Gastroesophageal sphincter (tissue), 4 donors: ENCODE measurements around the gene PTPN14. TPM values are rescaled to one million over a fixed set of nuclear protein-coding genes. Genes with fewer than 3 reads are reported as not detected.

Source experiments
- ATAC-seq: fragments of 150-250 bp; one replicate; pipeline ENCODE4 v1.9.1; 2016; ENCODE audit warnings: mild to moderate bottlenecking, moderate library complexity
- H3K27ac ChIP-seq, 4 donors: fragments of 200-600 bp; sonication (generic) in 3 of 4; 1 replicate in 3 of 4; 2 replicates in 1 of 4; pipeline ENCODE4 v1.5.1; 2016 to 2019
- H3K27me3 ChIP-seq: fragments of 200-600 bp; sonication (generic); one replicate; pipeline ENCODE4 v1.5.1; 2019
- H3K36me3 ChIP-seq, 2 donors: fragments of 200-600 bp; sonication (generic); one replicate each; pipeline ENCODE4 v1.5.1; 2019; ENCODE audit warnings: control low read depth in 1 of 2
- H3K4me1 ChIP-seq, 3 donors: fragments of 200-600 bp; sonication (generic); 1 replicate in 2 of 3; 2 replicates in 1 of 3; pipeline ENCODE4 v1.5.1; 2016 to 2019; ENCODE audit warnings: control low read depth in 2 of 3
- H3K4me3 ChIP-seq, 2 donors: fragments of 200-600 bp; sonication (generic); one replicate each; pipeline ENCODE4 v1.5.1; 2019; ENCODE audit warnings: mild to moderate bottlenecking in 1 of 2, moderate library complexity in 1 of 2
- H3K9me3 ChIP-seq, 3 donors: fragments of 200-600 bp; sonication (generic); one replicate each; pipeline ENCODE4 v1.5.1; 2017 to 2019; ENCODE audit warnings: control low read depth in 2 of 3
- CTCF ChIP-seq, 4 experiments: fragments of 200-600 bp in 2 of 4; fragments of 450-650 bp in 2 of 4; sonication (generic) in 1 of 4; IDR thresholded peaks; one replicate each; pipeline ENCODE4 v1.5.1; 2017 to 2019; ENCODE audit warnings: antibody characterized with exemption in 4 of 4, mild to moderate bottlenecking in 2 of 4, moderate library complexity in 2 of 4
- EP300 ChIP-seq: sonication (generic); formaldehyde crosslinking; IDR thresholded peaks from one replicate; pipeline ENCODE4 v1.6.1; 2017; ENCODE audit warnings: antibody characterized with exemption, mild to moderate bottlenecking
- POLR2A ChIP-seq, 2 donors: fragments of 450-650 bp; IDR thresholded peaks; one replicate each; pipeline ENCODE4 v1.6.1; 2017; ENCODE audit warnings: antibody characterized with exemption in 2 of 2, mild to moderate bottlenecking in 2 of 2, moderate library complexity in 1 of 2
- POLR2AphosphoS5 ChIP-seq: sonication (generic); formaldehyde crosslinking; IDR thresholded peaks from one replicate; pipeline ENCODE4 v1.6.1; 2017; ENCODE audit warnings: antibody characterized with exemption
- WGBS, 2 donors: methylation state at CpG; one replicate each; pipeline ENCODE4 v1.1.5; 2018; ENCODE audit warnings: low coverage in 1 of 2; 5-methylcytosine and 5-hydroxymethylcytosine counted together
- total RNA-seq, 4 donors: library from RNA; depleted of rRNA; stranded (reverse); fragments of >200 nt; gene quantifications; one replicate each; pipeline ENCODE4 v1.1.0, GENCODE V29; 2016

Gene PTPN14
- total RNA-seq, 4 donors from 2014 or later, result 38.9 to 96.8 (median 75.4) TPM

- Histone ChIP-seq H3K27me3 (no peaks in the 10 kb centered on the region), H3K36me3 (no peaks in the 10 kb centered on the region), H3K9me3 (no peaks in the 10 kb centered on the region), H3K4me3 (no peak overlapping the region), H3K27ac (no peak overlapping the region), H3K4me1 (no peaks in the 10 kb centered on the region)
- ATAC-seq, result no peak
- TF ChIP-seq POLR2A (IDR thresholded peaks at IDR 0.05) (no peak), CTCF (IDR thresholded peaks at IDR 0.05) (no peak), EP300 (no peak), POLR2AphosphoS5 (no peak)
- 69 to 74% methylated on average over 6 to 8 of the region's 8 CpGs for WGBS, 2 donors
Measured at GRCh38 chr1:214557952-214558735, 6.7 kb upstream of the PTPN14 start.

GRCh38 chr1:214553142-214553710 is 1.8 kb upstream of the PTPN14 start:
- Histone ChIP-seq H3K9me3 (no peaks in the 10 kb centered on the region), H3K4me3 (no peak overlapping the region), H3K27me3 (no peaks in the 10 kb centered on the region), H3K36me3 (no peaks in the 10 kb centered on the region), H3K4me1 (peaks cover 0 to 32% (median 0%) of the 10 kb centered on the region in 3 donors), H3K27ac (peak overlapping the region; percentile 4 to 97 (median 93))
- ATAC-seq, result no peak
- 81 to 87% methylated on average over 4 to 5 of the region's 5 CpGs for WGBS, 2 donors
- TF ChIP-seq EP300 (no peak), POLR2A (IDR thresholded peaks at IDR 0.05) (no peak), CTCF (IDR thresholded peaks at IDR 0.05) (no peak), POLR2AphosphoS5 (no peak)

GRCh38 chr1:214552174-214552608 is 789 bp upstream of the PTPN14 start:
- peak; percentile 55 for ATAC-seq
- H3K27me3 ChIP-seq, result no peaks in the 10 kb centered on the region
- H3K4me3 ChIP-seq, result peak overlapping the region; percentile 63 to 82
- TF ChIP-seq POLR2AphosphoS5 (peak; percentile 69), EP300 (no peak)
- H3K27ac ChIP-seq, result peak overlapping the region; percentile 90 to 97 (median 96)
- no peaks in the 10 kb centered on the region for H3K9me3 ChIP-seq
- H3K4me1 ChIP-seq, result peaks cover 0 to 42% (median 0%) of the 10 kb centered on the region in 3 donors
- H3K36me3 ChIP-seq, result no peaks in the 10 kb centered on the region
- WGBS, 2 donors, result 0% methylated on average over 8 to 9 of the region's 15 CpGs

DNA sequence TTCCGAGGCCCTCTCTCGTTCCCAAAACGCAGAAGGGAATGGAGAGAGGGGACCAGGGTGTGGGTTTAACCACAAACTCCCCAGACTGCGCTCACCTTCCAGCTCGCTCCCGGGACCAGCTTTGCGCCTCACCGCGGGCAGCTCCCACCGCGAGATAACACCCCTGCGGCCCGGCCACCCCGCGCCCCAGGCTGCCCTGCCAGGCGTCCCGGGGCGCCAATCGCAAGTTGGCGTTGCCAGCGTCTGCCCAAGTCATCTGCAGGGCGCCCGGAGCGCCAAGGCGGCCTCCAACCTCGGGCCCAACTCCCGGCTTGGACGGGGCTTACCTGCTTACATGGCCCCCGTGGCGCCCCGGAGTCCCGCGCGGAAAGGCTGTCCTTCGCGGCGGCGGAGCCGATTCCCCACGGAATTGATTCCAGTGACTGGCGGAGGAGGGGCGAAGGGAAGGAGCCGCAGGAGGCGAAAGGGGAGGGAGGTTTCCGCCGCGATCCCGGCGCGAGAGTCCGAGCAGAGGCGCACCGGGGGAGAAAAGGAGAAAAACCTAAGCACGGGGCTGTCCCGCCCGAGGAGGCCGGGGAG is 456 bp downstream of the PTPN14 start:
- Histone ChIP-seq H3K36me3 (no peaks in the 10 kb centered on the region), H3K9me3 (no peaks in the 10 kb centered on the region), H3K4me1 (peaks cover 0 to 54% (median 0%) of the 10 kb centered on the region in 3 donors), H3K4me3 (peak overlapping the region; percentile 63 to 82), H3K27ac (peak overlapping the region; percentile 90 to 97 (median 95)), H3K27me3 (no peaks in the 10 kb centered on the region)
- ATAC-seq, result peak; percentile 16
- WGBS, 2 donors, result 0% methylated on average over 7 of the region's 57 CpGs
- no peak for TF ChIP-seq EP300

- no peaks in the 10 kb centered on the region for H3K36me3 ChIP-seq
- H3K27ac ChIP-seq, result peak overlapping the region; percentile 90 to 97 (median 95)
- TF ChIP-seq POLR2A (IDR thresholded peaks at IDR 0.05), result no peak
- no peak for TF ChIP-seq POLR2AphosphoS5
- TF ChIP-seq CTCF (IDR thresholded peaks at IDR 0.05), result peak in 3 of 4 experiments; percentile 25 to 36 (median 33)
- no peak for TF ChIP-seq EP300
- no peak for ATAC-seq
- peak overlapping the region; percentile 63 to 82 for H3K4me3 ChIP-seq
- WGBS, 2 donors, result 16 to 21% methylated on average over 12 to 13 of the region's 24 CpGs
- no peaks in the 10 kb centered on the region for H3K9me3 ChIP-seq
- H3K27me3 ChIP-seq, result no peaks in the 10 kb centered on the region
- H3K4me1 ChIP-seq, result peaks cover 0 to 62% (median 2%) of the 10 kb centered on the region in 3 donors
Measured at GRCh38 chr1:214550013-214550856, 1.2 kb downstream of the PTPN14 start.
